ENCODE measurements around the gene SPECC1.
"Not testable (repeated sequence)": the region's sequence is repeated elsewhere in the genome, so short reads cannot be mapped to it uniquely, and the experiment has no call there.

- not testable (repeated sequence) for TF ChIP-seq CTCF, POLR2A (IDR thresholded peaks at IDR 0.05)
These were observed 343.4 kb downstream of the SPECC1 start for GRCh38 chr17:20352567-20352966.
